DOHH2 (cell line): ENCODE results near the gene MYO1B.

ENCODE experiments used
- CTCF ChIP-seq: fragments of 200-600 bp; sonication (generic); IDR thresholded peaks from one replicate; pipeline ENCODE4 v1.5.1; 2014; ENCODE audit warnings: antibody characterized with exemption, mild to moderate bottlenecking, low read depth, low read length; ENCODE audit not compliant: poor library complexity, severe bottlenecking
- EZH2phosphoT487 ChIP-seq: fragments of 200-600 bp; sonication (generic); IDR thresholded peaks from 2 replicates; pipeline ENCODE4 v1.6.1; 2017; ENCODE audit warnings: borderline replicate concordance, mild to moderate bottlenecking, antibody characterized with exemption, low read length, moderate library complexity, mixed read lengths

DNA sequence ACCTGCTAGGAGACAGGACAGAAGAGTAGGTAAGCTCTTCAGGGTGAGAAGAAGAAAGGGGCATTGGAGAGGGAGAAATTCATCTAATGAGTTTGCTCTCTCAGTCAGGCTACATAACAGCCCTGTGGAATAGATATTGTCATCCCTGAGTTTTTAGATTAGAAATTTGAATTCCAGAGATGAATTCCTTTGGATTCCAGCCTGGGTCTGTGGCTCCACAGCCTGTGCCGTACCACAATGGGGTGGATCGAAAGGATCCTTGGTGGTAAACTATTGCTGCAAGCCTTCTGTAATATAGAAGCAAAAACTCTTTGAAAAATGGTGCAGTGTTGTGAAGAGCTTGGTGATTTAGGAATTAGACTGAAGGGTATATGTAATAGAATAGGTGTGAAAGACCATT lies 21.0 kb downstream of the MYO1B start:
- TF ChIP-seq CTCF (no peak), EZH2phosphoT487 (no peak)
